ENCODE data around the gene DOCK9. TPM values are rescaled to one million over a fixed set of nuclear protein-coding genes. Genes with fewer than 3 reads are reported as not detected.

The DOCK9 gene
- total and polyA plus RNA-seq, 2 donors (not counting 3 experiments of a cell fraction or from before 2014, with no cell fraction given) = 147 to 323 TPM

DNA sequence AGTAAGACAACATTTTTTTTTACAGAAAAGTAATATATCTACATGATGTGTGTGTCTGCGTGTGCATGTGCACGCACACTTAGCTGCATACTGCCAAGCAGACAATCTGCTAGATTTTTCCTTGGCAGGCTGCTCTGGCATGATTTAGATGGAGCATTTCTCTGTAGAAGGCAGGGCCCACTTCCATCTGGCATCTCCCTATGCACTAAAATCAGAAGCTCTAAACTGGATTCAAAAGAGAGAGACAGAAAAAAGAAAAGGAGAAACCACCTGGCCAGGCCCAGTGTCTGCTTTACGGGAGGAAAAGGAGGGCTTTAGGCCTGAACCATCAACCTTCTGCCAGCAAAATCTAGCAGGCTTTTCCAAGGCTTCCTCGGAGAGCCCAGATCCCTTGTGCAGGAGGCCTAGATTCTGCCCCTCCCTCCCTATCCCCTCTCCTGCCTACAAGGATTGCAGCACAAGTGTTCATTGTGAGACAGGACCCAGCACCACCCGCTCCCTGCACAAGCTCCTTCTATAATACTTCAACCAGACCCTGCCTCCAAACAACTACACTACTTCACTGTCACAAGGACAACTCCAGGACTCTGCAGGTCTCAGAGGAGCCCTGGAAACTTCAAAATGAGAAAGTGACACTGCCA, 99.3 kb downstream of the DOCK9 start:
- Histone ChIP-seq H4K20me1 (replicated peaks; ENCODE audit: control insufficient read depth, extremely low read depth, insufficient read depth, low read length) (no peaks in the 10 kb centered on the region), H3K4me2 (ENCODE audit: insufficient read depth, low read length) (no peak overlapping the region), H3K4me3 (replicated peaks in 1 of 3; ENCODE audit: insufficient read depth in 1 of 3, low read depth in 1 of 3, low read length in 3 of 3) (no peak overlapping the region), H3K9ac (replicated peaks; ENCODE audit: extremely low read depth, insufficient read depth, low read length) (no peak overlapping the region), H3K36me3 (ENCODE audit: control insufficient read depth in 2 of 2, extremely low read depth in 1 of 2, insufficient read depth in 2 of 2, low read length in 2 of 2) (peaks cover 66 to 68% of the 10 kb centered on the region in 2 experiments), H2AFZ (ENCODE audit: low read depth, low read length) (no peak overlapping the region), H3K4me1 (ENCODE audit: control insufficient read depth, extremely low read depth, insufficient read depth, low read length) (peaks cover 16% of the 10 kb centered on the region), H3K27me3 (ENCODE audit: control insufficient read depth in 2 of 2, insufficient read depth in 2 of 2, low read length in 2 of 2) (no peaks in the 10 kb centered on the region), H3K79me2 (ENCODE audit: control insufficient read depth, insufficient read depth, low read length) (no peaks in the 10 kb centered on the region), H3K9me3 (replicated peaks; ENCODE audit: control insufficient read depth, insufficient read depth, low read length) (no peaks in the 10 kb centered on the region), H3K27ac (ENCODE audit: insufficient read depth, low read depth, low read length) (no peak overlapping the region), H3K9me1 (replicated peaks; ENCODE audit: control insufficient read depth, extremely low read depth, insufficient read depth, low read length) (no peaks in the 10 kb centered on the region)
- ChIA-PET POLR2A (no interaction called here), CTCF (interaction anchor here (0.7 to 1.4 kb wide), 3 partner anchors 11 to 155 kb away, joined by 3 to 4 read pairs (median 3); no protein-coding TSS in a partner anchor)
- DNase-seq (ENCODE audit: low read depth, low spot score) = no peak
- dilution Hi-C loops (cut with MboI; ENCODE audit: extremely low pct_ligation_motif_present, low sequenced_read_pairs) (no loop called here), intact Hi-C loops (cut with micrococcal nuclease) (no loop called here)
- no TSS peak for BruUV-seq (replicated peaks)
- no peak for FAIRE-seq
- no peak for TF ChIP-seq EZH2 (IDR thresholded peaks at IDR 0.05; ENCODE audit: borderline replicate concordance, low read depth, low read length, severe bottlenecking)
- TF ChIP-seq, protein P1, sequence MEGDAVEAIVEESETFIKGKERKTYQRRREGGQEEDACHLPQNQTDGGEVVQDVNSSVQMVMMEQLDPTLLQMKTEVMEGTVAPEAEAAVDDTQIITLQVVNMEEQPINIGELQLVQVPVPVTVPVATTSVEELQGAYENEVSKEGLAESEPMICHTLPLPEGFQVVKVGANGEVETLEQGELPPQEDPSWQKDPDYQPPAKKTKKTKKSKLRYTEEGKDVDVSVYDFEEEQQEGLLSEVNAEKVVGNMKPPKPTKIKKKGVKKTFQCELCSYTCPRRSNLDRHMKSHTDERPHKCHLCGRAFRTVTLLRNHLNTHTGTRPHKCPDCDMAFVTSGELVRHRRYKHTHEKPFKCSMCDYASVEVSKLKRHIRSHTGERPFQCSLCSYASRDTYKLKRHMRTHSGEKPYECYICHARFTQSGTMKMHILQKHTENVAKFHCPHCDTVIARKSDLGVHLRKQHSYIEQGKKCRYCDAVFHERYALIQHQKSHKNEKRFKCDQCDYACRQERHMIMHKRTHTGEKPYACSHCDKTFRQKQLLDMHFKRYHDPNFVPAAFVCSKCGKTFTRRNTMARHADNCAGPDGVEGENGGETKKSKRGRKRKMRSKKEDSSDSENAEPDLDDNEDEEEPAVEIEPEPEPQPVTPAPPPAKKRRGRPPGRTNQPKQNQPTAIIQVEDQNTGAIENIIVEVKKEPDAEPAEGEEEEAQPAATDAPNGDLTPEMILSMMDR (IDR thresholded peaks at IDR 0.05; ENCODE audit: extremely low read depth in 1 of 2, insufficient read depth in 1 of 2, low read depth in 1 of 2, low read length in 2 of 2) = no peak
- TF ChIP-seq, protein P2, sequence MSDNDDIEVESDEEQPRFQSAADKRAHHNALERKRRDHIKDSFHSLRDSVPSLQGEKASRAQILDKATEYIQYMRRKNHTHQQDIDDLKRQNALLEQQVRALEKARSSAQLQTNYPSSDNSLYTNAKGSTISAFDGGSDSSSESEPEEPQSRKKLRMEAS (IDR thresholded peaks at IDR 0.05; ENCODE audit: insufficient read depth, insufficient read length) = no peak
- no peak for TF ChIP-seq JUN (IDR thresholded peaks at IDR 0.05; ENCODE audit: borderline replicate concordance, insufficient read depth, insufficient read length, low read depth)
- TF ChIP-seq MYC (IDR thresholded peaks at IDR 0.05; ENCODE audit: low read depth, low read length) = no peak
- TF ChIP-seq FOS (IDR thresholded peaks at IDR 0.05; ENCODE audit: borderline replicate concordance, insufficient read depth, low read length) = no peak
- no peak for TF ChIP-seq POLR2A (IDR thresholded peaks at IDR 0.05; ENCODE audit: low read depth, low read length)

All from endothelial cell of umbilical vein (primary cell).